ENCODE measurements around the gene IPMK. TPM values are rescaled to one million over a fixed set of nuclear protein-coding genes. Genes with fewer than 3 reads are reported as not detected.
A peak's percentile ranks its signal among the peaks of the same experiment; 100 is the strongest.

IPMK gene
- total and polyA plus RNA-seq, 2 donors (not counting 1 experiment from before 2014, with no cell fraction given) = 3.6 to 6.3 TPM

- H3K79me2 ChIP-seq (ENCODE audit: control insufficient read depth, insufficient read depth, low read length) = no peaks in the 10 kb centered on the region
- no peak overlapping the region for H3K4me2 ChIP-seq (ENCODE audit: extremely low read depth, insufficient read depth, low read length)
- H3K9me3 ChIP-seq (ENCODE audit: control insufficient read depth, insufficient read depth, low read depth, low read length) = no peaks in the 10 kb centered on the region
- H3K4me1 ChIP-seq (ENCODE audit: control insufficient read depth, extremely low read depth, insufficient read depth, low read length) = no peaks in the 10 kb centered on the region
- no peak overlapping the region for H3K27ac ChIP-seq (ENCODE audit: insufficient read depth, low read length)
- DNase-seq (ENCODE audit: low read depth in 2 of 2) = peak; percentile 28 to 35
- H3K36me3 ChIP-seq (ENCODE audit: control insufficient read depth, insufficient read depth, low read length) = no peaks in the 10 kb centered on the region
- H2AFZ ChIP-seq (ENCODE audit: low read length) = no peak overlapping the region
- no peaks in the 10 kb centered on the region for H3K27me3 ChIP-seq (ENCODE audit: control insufficient read depth, insufficient read depth, low read length)
- peaks cover 2% of the 10 kb centered on the region for H4K20me1 ChIP-seq (ENCODE audit: control insufficient read depth, extremely low read depth, insufficient read depth, low read length)
- no peak for TF ChIP-seq EZH2 (IDR thresholded peaks at IDR 0.05; ENCODE audit: low read length, missing control alignments)
- TF ChIP-seq CTCF (conservative IDR thresholded peaks at IDR 0.05 in 1 of 2, IDR thresholded peaks at IDR 0.05 in 1 of 2; ENCODE audit: low read depth in 1 of 2, low read length in 2 of 2) = no peak
- no peak overlapping the region for H3K4me3 ChIP-seq (replicated peaks in 1 of 4; ENCODE audit: control extremely low read depth in 1 of 4, insufficient read depth in 1 of 4, low read depth in 3 of 4, low read length in 4 of 4)
- H3K9ac ChIP-seq (ENCODE audit: insufficient read depth, low read length) = no peak overlapping the region
These were observed 91.4 kb downstream of the IPMK start for GRCh38 chr10:58175990-58176900.

GRCh38 chr10:58174831-58175230 lies 92.9 kb downstream of the IPMK start:
- Histone ChIP-seq H2AFZ (ENCODE audit: low read length) (no peak overlapping the region), H3K9me3 (ENCODE audit: control insufficient read depth, insufficient read depth, low read depth, low read length) (no peaks in the 10 kb centered on the region), H3K36me3 (ENCODE audit: control insufficient read depth, insufficient read depth, low read length) (no peaks in the 10 kb centered on the region), H3K9ac (ENCODE audit: insufficient read depth, low read length) (no peak overlapping the region), H3K27me3 (ENCODE audit: control insufficient read depth, insufficient read depth, low read length) (no peaks in the 10 kb centered on the region), H3K4me1 (ENCODE audit: control insufficient read depth, extremely low read depth, insufficient read depth, low read length) (no peaks in the 10 kb centered on the region), H3K4me3 (replicated peaks in 1 of 4; ENCODE audit: control extremely low read depth in 1 of 4, insufficient read depth in 1 of 4, low read depth in 3 of 4, low read length in 4 of 4) (no peak overlapping the region), H4K20me1 (ENCODE audit: control insufficient read depth, extremely low read depth, insufficient read depth, low read length) (peaks cover 2% of the 10 kb centered on the region), H3K27ac (ENCODE audit: insufficient read depth, low read length) (no peak overlapping the region), H3K79me2 (ENCODE audit: control insufficient read depth, insufficient read depth, low read length) (no peaks in the 10 kb centered on the region), H3K4me2 (ENCODE audit: extremely low read depth, insufficient read depth, low read length) (no peak overlapping the region)
- TF ChIP-seq EZH2 (IDR thresholded peaks at IDR 0.05; ENCODE audit: low read length, missing control alignments) (no peak), CTCF (conservative IDR thresholded peaks at IDR 0.05 in 1 of 2, IDR thresholded peaks at IDR 0.05 in 1 of 2; ENCODE audit: low read depth in 1 of 2, low read length in 2 of 2) (no peak)
- DNase-seq (ENCODE audit: low read depth in 2 of 2) = no peak

GRCh38 chr10:58173391-58173790 lies 94.3 kb downstream of the IPMK start:
- Histone ChIP-seq H3K9me3 (ENCODE audit: control insufficient read depth, insufficient read depth, low read depth, low read length) (no peaks in the 10 kb centered on the region), H3K79me2 (ENCODE audit: control insufficient read depth, insufficient read depth, low read length) (no peaks in the 10 kb centered on the region), H3K27ac (ENCODE audit: insufficient read depth, low read length) (no peak overlapping the region), H3K36me3 (ENCODE audit: control insufficient read depth, insufficient read depth, low read length) (no peaks in the 10 kb centered on the region), H4K20me1 (ENCODE audit: control insufficient read depth, extremely low read depth, insufficient read depth, low read length) (peaks cover 2% of the 10 kb centered on the region), H3K4me2 (ENCODE audit: extremely low read depth, insufficient read depth, low read length) (no peak overlapping the region), H2AFZ (ENCODE audit: low read length) (no peak overlapping the region), H3K4me1 (ENCODE audit: control insufficient read depth, extremely low read depth, insufficient read depth, low read length) (no peaks in the 10 kb centered on the region), H3K4me3 (replicated peaks in 1 of 4; ENCODE audit: control extremely low read depth in 1 of 4, insufficient read depth in 1 of 4, low read depth in 3 of 4, low read length in 4 of 4) (no peak overlapping the region), H3K27me3 (ENCODE audit: control insufficient read depth, insufficient read depth, low read length) (no peaks in the 10 kb centered on the region), H3K9ac (ENCODE audit: insufficient read depth, low read length) (no peak overlapping the region)
- no peak for DNase-seq (ENCODE audit: low read depth in 2 of 2)
- TF ChIP-seq EZH2 (IDR thresholded peaks at IDR 0.05; ENCODE audit: low read length, missing control alignments) (no peak), CTCF (conservative IDR thresholded peaks at IDR 0.05 in 1 of 2, IDR thresholded peaks at IDR 0.05 in 1 of 2; ENCODE audit: low read depth in 1 of 2, low read length in 2 of 2) (no peak)
